Adrenal gland (tissue), 5 donors: Measurements from ENCODE around the gene ABLIM1.

ENCODE experiments used
- CTCF ChIP-seq, 6 experiments: fragments of 450-650 bp in 4 of 6; fragments of 200-600 bp in 2 of 6; sonication (generic) in 1 of 6; IDR thresholded peaks; 1 replicate in 5 of 6; 2 replicates in 1 of 6; pipeline versions ENCODE4 v1.5.1 to v1.8.0; 2016 to 2021; ENCODE audit warnings: antibody characterized with exemption in 6 of 6, mild to moderate bottlenecking in 2 of 6, moderate library complexity in 1 of 6
- POLR2A ChIP-seq, 2 donors: fragments of 450-650 bp; IDR thresholded peaks; one replicate each; pipeline ENCODE4 v1.6.1; 2017; ENCODE audit warnings: antibody characterized with exemption in 2 of 2, mild to moderate bottlenecking in 2 of 2, moderate library complexity in 1 of 2
- donor health status: DM: no; HTN: no; CAD: no.

- no peak for TF ChIP-seq POLR2A (IDR thresholded peaks at IDR 0.05)
- no peak for TF ChIP-seq CTCF (IDR thresholded peaks at IDR 0.05)
These were observed 165.6 kb downstream of the ABLIM1 start for GRCh38 chr10:114492351-114493037.
